ENCODE data around the gene CSAD. TPM values are rescaled to one million over a fixed set of nuclear protein-coding genes. Genes with fewer than 3 reads are reported as not detected.

The CSAD gene
- total RNA-seq, 1 donor from 2014 or later = 44.9 TPM

DNA sequence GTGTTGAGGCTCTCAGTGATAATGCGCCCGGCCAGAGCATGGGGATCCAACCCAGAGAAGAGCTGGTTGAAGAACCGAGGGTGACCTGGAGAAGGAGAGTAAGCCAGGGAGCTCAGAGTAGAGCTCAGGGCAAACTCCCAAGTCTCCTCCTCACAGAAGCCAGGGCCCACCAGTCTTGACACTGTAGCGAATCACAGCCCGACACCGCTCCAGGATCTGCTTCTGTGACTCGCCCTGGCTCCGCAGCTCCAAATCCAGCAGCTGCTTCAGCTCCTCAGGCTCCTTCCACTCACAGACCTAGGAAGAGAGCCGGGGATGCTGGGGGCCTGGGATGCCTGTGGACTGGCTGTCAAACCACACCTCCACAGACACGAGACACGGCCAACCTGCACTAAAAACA is 8.4 kb downstream of the CSAD start:
- Histone ChIP-seq H3K36me3 (no peaks in the 10 kb centered on the region), H3K27me3 (no peaks in the 10 kb centered on the region), H3K27ac (no peak overlapping the region), H3K9me3 (no peaks in the 10 kb centered on the region), H3K4me3 (no peak overlapping the region), H3K4me1 (peaks cover 6% of the 10 kb centered on the region)
- intact Hi-C loops (cut with DNase I) = no loop called here
- no peak for DNase-seq (ENCODE audit: extremely low spot score in 2 of 2)
- TF ChIP-seq CTCF (IDR thresholded peaks at IDR 0.05) = no peak
- TF ChIP-seq POLR2AphosphoS5 (IDR thresholded peaks at IDR 0.05; ENCODE audit: insufficient read depth in 1 of 2, low read depth in 1 of 2) = no peak
- TF ChIP-seq POLR2A (IDR thresholded peaks at IDR 0.05) = no peak

DNA sequence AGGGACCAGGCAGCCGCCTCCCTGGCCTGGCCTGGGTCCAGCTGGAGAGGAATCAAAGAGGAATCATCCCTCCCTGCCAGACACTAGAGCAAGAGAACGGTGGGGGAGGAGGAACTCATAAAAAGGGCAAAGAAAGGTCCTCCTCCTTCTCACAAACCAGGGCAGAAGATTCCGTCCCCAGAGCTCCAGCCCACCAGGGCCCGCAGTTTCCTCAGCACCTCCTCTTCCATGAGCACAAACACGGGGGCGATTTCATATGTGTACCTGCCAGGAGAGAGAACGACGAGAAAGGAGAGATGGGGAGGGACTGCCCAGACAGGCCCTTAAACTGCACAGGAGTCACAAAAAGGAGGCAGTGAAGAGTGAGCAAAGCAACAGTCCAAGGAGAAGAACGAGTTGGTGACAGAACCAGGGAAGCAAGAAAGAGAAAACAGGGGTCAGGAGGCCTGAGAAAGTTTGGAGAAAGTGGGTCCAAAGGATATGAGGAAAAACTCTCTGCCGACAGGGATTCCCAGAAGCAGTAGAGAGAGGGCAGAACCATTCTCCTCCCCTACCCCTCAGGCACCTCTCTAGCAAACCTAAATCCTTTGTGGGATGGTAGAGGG is 8.9 kb downstream of the CSAD start:
- H3K9me3 ChIP-seq = no peaks in the 10 kb centered on the region
- DNase-seq (ENCODE audit: extremely low spot score in 2 of 2) = no peak
- H3K36me3 ChIP-seq = no peaks in the 10 kb centered on the region
- H3K4me1 ChIP-seq = peaks cover 6% of the 10 kb centered on the region
- no peaks in the 10 kb centered on the region for H3K27me3 ChIP-seq
- TF ChIP-seq POLR2A (IDR thresholded peaks at IDR 0.05) (no peak), CTCF (IDR thresholded peaks at IDR 0.05) (no peak), POLR2AphosphoS5 (IDR thresholded peaks at IDR 0.05; ENCODE audit: insufficient read depth in 1 of 2, low read depth in 1 of 2) (no peak)
- no peak overlapping the region for H3K4me3 ChIP-seq
- intact Hi-C loops (cut with DNase I) = no loop called here
- H3K27ac ChIP-seq = no peak overlapping the region

DNA sequence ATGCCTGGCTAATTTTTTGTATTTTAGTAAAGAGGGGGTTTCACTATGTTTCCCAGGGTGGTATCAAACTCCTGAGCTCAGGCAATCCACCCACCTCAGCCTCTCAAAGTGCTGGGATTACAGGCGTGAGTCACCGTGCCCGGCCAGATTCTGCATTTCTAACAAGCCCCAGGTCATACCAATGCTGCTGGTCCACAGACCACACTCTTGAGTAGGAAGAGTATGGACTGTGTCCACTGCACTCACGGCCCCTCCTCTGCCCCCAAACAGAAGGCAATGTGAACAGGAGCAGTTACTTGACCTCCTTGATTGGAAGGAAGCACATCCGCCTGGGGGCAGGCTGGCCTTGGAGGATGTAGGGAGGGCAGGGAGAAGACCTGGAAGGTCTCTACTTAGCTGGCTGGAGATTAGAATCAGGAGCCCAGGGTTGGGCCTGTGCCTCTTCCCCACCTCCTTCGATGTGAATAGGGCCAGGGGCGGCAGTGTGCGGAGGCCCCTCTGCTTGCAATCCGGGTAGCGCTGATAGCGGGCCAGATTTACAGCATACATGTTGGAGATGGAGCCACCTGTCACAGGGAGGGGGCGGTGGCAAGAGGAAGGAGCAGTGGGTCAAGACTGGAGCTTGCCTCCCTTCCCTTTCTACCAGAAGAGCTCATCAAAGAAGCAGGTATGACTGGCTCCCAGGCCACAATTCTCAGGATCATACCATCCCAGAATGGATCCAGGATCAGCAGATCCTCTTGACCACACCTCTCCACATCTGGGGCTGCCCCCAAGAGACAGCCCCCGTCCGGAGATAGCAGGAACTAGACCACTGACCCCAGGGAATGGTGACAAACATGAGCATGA is 9.6 kb downstream of the CSAD start:
- no peak for TF ChIP-seq CTCF (IDR thresholded peaks at IDR 0.05)
- TF ChIP-seq POLR2AphosphoS5 (IDR thresholded peaks at IDR 0.05; ENCODE audit: insufficient read depth in 1 of 2, low read depth in 1 of 2) = no peak
- no peak for TF ChIP-seq POLR2A (IDR thresholded peaks at IDR 0.05)
- Histone ChIP-seq H3K4me1 (peaks cover 6% of the 10 kb centered on the region), H3K27ac (no peak overlapping the region), H3K9me3 (no peaks in the 10 kb centered on the region), H3K4me3 (no peak overlapping the region), H3K27me3 (no peaks in the 10 kb centered on the region), H3K36me3 (no peaks in the 10 kb centered on the region)
- DNase-seq (ENCODE audit: extremely low spot score in 2 of 2) = no peak
- intact Hi-C loops (cut with DNase I) = no loop called here

DNA sequence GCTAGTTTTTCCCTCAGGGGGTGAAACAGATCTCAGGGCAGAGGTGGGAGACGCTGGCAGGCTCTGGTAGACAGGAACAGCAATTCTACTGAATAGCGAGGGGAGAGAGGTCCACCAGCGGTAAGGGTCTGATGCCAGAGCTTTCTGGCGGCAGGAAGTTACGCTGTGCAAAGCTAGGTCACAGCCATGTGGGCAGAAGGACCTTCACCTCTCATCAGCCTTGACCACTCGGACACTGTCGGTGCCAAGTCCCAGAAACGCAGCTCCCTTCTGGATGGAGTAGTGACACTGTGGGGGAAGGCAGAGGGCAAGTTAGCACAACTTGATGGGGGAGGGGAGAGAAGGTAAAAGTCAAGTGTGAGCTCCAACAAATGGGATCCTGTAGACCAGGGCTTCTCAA is 10.5 kb downstream of the CSAD start:
- TF ChIP-seq POLR2AphosphoS5 (IDR thresholded peaks at IDR 0.05; ENCODE audit: insufficient read depth in 1 of 2, low read depth in 1 of 2) = no peak
- TF ChIP-seq POLR2A (IDR thresholded peaks at IDR 0.05) = no peak
- TF ChIP-seq CTCF (IDR thresholded peaks at IDR 0.05) = no peak
- no peaks in the 10 kb centered on the region for H3K36me3 ChIP-seq
- H3K4me3 ChIP-seq = no peak overlapping the region
- H3K9me3 ChIP-seq = no peaks in the 10 kb centered on the region
- no peak overlapping the region for H3K27ac ChIP-seq
- peaks cover 6% of the 10 kb centered on the region for H3K4me1 ChIP-seq
- H3K27me3 ChIP-seq = no peaks in the 10 kb centered on the region
- no peak for DNase-seq (ENCODE audit: extremely low spot score in 2 of 2)
- intact Hi-C loops (cut with DNase I) = no loop called here

DNA sequence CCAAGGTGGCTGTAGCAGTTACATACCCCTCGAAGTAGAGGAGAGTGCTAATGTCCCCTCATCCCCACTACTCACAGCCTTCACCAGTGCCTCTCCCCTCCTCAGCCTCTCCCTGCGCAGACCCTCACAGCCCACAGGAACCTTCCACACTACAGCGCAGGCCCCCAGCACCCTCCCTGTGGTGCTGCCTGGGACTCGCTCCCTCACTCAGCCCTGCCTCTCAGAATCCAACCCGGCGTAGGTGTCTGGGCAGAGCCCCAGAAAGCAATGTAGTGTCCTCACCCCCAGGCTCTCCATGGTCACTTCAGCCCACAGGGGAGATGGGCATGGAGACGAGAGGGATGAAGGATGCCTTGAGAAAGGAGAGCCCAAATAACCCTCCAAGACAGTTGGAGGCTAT is 11.1 kb downstream of the CSAD start:
- no peaks in the 10 kb centered on the region for H3K36me3 ChIP-seq
- TF ChIP-seq CTCF (IDR thresholded peaks at IDR 0.05) (no peak), POLR2AphosphoS5 (IDR thresholded peaks at IDR 0.05; ENCODE audit: insufficient read depth in 1 of 2, low read depth in 1 of 2) (no peak), POLR2A (IDR thresholded peaks at IDR 0.05) (no peak)
- intact Hi-C loops (cut with DNase I) = no loop called here
- H3K9me3 ChIP-seq = no peaks in the 10 kb centered on the region
- H3K27me3 ChIP-seq = no peaks in the 10 kb centered on the region
- no peak overlapping the region for H3K4me3 ChIP-seq
- DNase-seq (ENCODE audit: extremely low spot score in 2 of 2) = no peak
- no peak overlapping the region for H3K27ac ChIP-seq
- peaks cover 6% of the 10 kb centered on the region for H3K4me1 ChIP-seq
